SKM-1 (cell line): ENCODE data around the gene ESR2.
"Not testable (repeated sequence)": the region's sequence is repeated elsewhere in the genome, so short reads cannot be mapped to it uniquely, and the experiment has no call there.

Experiments used
- DNase-seq: peaks from one replicate; lab custom pipeline; 2025; ENCODE audit not compliant: unreplicated experiment; lab: John Stamatoyannopoulos, UW

The ESR2 gene

DNA sequence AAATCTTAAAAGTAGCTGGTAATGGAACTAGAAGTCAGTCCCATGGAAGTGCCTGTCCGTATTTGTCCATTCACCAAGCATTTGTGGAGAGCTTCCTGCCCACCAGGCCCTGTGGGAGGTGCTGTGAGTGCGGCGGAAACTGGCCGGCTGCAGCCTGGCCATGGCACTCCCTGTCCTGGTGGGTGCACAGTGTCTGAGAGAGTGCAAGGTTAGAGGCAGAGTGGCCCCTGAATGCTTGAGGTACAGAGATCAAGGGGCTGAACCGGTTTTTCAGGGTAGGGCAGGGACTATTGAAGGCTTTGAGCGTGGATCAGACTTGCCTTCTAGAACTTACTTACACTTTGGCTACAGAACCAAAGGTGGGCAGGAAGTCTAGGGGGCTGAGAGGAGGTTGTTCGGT lies 92.9 kb downstream of the ESR2 start:
- no peak for DNase-seq

GRCh38 chr14:64200170-64200569 lies 94.0 kb downstream of the ESR2 start:
- no peak for DNase-seq

DNA sequence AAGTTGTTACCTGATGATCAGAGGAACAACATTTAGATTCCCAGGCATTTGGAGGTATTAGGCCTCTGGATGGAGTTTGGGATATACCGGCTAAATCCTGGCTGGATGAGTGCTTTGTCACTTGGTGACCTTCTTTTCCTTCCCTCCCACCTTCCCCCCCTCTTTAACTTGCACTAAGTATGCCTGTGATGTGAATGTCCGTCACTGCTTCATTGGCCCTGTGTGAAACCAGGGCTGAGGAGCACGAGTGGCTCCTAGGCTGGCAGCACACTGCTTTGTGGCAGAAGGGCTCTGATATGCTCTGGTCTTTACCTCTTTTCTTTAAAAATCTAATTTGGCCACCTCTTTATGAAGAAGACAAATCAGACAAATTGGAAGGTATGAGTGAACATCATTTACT lies 95.7 kb downstream of the ESR2 start:
- DNase-seq: no peak

GRCh38 chr14:64197996-64198395 lies 96.2 kb downstream of the ESR2 start:
- no peak for DNase-seq

DNA sequence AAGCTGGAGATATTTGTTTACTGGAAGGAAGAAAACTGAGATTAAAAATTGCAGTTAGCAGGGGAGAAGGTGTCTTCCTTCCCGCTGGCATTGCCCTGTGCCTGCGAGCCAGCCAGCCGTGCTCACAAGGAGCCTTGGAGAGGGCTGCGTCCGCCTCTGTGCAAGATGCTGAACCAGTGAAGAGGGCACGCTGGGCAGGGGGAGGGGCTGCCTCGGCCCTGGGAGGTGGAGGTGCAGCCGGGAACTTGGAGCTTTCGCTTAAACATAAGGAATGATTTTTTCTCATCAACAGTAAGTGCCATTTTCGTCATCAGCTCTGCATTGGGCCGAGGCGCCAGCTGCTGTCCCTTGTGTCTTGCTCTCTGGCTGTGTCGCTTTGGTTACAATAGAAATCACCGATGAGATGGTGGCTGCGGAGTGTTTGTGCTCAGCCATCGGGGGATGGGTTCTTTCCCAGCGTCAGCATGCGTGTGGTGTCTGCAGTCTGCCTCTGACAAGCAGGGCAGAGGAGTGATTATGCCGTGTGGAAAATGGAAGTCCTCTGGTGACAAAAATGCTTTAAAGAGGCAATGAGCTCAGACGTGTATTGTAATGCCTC lies 97.3 kb downstream of the ESR2 start:
- no peak for DNase-seq

GRCh38 chr14:64196056-64196455 lies 98.1 kb downstream of the ESR2 start:
- no peak for DNase-seq

GRCh38 chr14:64195199-64195598 lies 99.0 kb downstream of the ESR2 start:
- DNase-seq: no peak

GRCh38 chr14:64194404-64194803 lies 99.8 kb downstream of the ESR2 start:
- DNase-seq: no peak

GRCh38 chr14:64193821-64194220 lies 100.3 kb downstream of the ESR2 start:
- DNase-seq: no peak

DNA sequence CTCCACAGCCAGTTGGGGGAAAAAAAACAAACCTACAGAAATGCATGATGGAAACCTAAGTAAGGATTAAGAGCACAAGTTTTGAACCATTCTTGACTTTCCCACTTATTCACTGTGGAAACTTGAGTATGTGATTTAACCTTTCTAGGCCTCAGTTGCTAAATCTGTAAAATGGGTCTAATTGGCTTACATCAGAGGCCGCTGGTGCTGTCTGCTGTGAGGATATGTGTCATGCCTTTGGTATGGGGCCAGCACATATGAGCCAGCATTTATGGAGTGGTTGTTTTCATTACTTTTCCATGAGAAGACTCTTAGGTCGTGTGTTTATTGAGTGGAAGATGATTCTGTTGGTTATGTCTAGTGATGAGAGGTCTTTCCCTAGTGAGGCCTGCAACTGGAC lies 102.4 kb downstream of the ESR2 start:
- no peak for DNase-seq

DNA sequence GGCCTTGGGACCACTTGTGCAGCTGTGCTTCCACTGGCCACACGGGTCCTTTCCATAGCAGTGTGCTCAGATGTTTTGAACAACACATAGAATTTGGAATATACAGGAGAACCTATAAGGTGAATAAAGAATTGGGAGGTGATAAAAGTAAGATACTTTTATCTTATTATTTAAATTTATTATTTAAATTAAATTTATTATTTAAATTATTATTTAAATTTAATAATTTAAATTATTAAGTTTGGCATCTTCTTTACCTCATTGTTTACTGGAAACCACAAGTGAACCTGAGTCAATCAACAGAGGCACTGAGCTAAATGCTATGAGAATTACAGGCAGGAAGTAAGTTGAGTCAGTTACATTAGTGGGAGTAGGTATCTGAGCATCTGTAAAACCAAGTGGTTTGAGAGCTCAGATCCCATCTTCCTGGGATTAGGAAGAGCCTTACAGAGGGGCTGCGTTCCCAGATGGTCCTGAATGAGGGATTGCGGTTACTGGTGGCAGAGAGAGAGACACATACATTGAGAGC lies 103.1 kb downstream of the ESR2 start:
- no peak for DNase-seq

GRCh38 chr14:64187331-64187730 lies 106.8 kb downstream of the ESR2 start:
- DNase-seq: no peak

GRCh38 chr14:64186231-64187129 lies 107.7 kb downstream of the ESR2 start:
- DNase-seq: no peak

DNA sequence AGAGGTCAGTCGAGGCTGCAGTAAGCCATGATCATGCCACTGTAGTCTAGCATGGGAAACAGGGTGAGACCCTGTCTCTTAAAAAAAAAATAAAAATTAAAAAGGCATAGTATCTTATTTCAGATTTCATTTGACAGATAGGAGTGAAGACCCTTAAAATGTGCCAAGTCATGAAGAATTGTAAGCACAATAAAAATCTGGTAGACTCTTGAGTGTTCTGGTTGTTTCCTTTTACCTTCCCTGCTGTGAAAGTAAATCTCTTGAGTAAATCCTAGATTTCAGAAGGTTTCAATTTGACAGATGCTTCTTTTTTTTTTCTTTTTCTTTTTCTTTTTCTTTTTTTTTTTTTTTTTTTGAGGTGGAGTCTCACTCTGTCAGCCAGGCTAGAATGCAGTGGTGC lies 109.0 kb downstream of the ESR2 start:
- no peak for DNase-seq

DNA sequence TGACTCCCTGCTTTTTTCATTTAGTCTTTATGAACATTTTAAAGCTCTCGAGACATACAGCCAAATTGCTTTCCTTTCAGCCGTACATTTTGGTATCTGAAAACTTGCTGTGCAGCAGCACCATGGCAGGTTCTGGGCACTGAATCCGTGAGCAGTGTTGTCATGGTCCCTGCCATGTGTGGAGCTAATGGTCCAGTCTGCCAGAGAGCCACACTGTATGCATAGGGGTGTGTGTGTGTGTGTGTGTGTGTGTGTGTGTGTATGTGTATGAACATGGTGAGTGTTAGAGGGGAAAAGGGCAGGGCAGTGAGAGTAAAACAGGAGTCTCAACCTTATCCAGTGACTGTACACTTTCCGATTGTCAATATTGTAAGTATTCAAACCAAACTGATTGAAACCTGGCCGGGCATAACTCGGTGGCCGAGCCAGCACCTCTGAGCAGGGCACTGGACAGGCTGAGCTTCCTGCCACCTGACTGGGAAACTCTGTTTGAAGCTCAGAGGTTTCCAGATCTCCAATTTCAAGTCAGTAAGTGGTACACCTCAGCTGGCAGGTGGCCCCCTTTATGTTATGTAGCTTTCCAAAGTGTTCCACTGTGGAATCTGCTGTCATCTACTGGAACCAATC lies 110.0 kb downstream of the ESR2 start:
- DNase-seq: no peak

DNA sequence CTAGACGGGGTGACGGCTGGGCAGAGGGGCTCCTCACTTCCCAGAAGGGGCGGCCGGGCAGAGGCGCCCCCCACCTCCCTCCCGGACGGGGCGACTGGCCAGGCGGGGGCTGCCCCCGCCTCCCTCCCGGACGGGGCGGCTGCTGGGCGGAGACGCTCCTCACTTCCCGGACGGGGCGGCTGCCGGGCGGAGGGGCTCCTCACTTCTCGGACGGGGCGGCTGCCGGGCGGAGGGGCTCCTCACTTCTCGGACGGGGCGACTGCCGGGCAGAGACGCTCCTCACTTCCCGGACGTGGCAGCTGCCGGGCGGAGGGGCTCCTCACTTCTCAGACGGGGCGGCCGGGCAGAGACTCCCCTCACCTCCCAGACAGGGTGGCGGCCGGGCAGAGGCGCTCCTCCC lies 111.3 kb downstream of the ESR2 start:
- DNase-seq: not testable (repeated sequence)

GRCh38 chr14:64178814-64179213 lies 115.4 kb downstream of the ESR2 start:
- no peak for DNase-seq

DNA sequence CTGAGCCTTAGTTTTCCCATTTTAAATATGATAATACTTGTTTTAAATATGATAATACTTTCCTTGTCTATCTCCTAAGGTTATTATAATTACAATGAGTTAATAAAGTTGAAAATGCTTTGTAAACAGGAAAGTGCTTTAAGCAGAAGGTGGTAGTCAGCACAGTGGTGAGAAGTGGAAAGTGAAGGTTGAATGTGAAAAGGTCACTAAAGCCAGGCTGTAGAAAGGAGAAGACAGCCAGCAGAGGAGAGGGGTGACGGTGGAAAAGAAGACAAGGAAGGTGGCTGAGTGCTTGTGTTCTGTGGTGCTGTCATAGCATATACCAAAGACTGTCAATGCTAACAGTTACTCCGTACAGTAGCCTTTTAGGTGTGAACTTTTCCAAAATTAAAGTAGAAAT lies 117.8 kb downstream of the ESR2 start:
- DNase-seq: no peak

GRCh38 chr14:64174922-64175782 lies 119.0 kb downstream of the ESR2 start:
- no peak for DNase-seq

DNA sequence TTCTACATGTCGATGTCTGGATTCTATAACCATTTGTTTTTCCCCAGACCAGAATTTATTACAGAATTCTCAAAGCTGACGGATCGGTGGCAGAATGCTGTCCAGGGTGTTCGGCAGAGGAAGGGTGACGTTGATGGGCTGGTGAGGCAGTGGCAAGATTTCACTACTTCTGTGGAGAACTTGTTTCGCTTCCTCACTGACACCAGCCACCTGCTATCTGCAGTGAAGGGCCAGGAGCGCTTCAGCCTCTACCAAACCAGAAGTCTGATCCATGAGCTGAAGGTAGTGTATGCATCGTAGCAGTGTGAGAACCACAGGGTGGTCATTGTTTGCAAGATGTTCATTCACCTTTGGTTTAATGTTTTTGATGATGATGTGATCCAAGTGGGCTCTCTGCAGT lies 124.0 kb downstream of the ESR2 start:
- no peak for DNase-seq

GRCh38 chr14:64159588-64159987 lies 134.6 kb downstream of the ESR2 start:
- DNase-seq: no peak
